GM12873 (cell line): ENCODE data around the gene JMJD6.

Experiments
- TF ChIP-seq, protein P1 (sequence below): IDR thresholded peaks from 2 replicates; pipeline ENCODE4 v1.5.1; 2012; ENCODE audit warnings: low read depth, mild to moderate bottlenecking, moderate library complexity, low read length, control low read depth; ENCODE audit not compliant: insufficient read depth; ENCODE audit errors: missing control alignments

Gene JMJD6

DNA sequence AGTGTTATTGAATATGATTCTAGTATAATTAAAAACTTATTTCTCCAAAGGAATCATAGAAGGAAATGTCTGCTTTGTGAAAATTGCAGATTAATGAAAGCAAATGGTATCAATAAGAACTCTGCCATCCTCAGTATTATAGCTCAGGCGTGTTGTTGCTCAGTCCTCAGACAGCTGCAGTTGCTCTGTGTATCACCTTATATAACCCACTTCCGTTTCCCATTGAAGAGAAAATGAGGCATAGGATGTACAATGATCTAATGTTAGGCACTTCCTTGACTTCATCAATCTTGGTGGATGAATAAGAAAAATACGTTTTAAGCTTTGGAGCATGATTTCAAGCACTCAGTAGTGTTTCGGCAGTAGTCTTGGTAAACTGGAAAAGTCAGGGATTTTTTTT is 25.6 kb upstream of the JMJD6 start:
- TF ChIP-seq, protein P1, sequence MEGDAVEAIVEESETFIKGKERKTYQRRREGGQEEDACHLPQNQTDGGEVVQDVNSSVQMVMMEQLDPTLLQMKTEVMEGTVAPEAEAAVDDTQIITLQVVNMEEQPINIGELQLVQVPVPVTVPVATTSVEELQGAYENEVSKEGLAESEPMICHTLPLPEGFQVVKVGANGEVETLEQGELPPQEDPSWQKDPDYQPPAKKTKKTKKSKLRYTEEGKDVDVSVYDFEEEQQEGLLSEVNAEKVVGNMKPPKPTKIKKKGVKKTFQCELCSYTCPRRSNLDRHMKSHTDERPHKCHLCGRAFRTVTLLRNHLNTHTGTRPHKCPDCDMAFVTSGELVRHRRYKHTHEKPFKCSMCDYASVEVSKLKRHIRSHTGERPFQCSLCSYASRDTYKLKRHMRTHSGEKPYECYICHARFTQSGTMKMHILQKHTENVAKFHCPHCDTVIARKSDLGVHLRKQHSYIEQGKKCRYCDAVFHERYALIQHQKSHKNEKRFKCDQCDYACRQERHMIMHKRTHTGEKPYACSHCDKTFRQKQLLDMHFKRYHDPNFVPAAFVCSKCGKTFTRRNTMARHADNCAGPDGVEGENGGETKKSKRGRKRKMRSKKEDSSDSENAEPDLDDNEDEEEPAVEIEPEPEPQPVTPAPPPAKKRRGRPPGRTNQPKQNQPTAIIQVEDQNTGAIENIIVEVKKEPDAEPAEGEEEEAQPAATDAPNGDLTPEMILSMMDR: no peak

DNA sequence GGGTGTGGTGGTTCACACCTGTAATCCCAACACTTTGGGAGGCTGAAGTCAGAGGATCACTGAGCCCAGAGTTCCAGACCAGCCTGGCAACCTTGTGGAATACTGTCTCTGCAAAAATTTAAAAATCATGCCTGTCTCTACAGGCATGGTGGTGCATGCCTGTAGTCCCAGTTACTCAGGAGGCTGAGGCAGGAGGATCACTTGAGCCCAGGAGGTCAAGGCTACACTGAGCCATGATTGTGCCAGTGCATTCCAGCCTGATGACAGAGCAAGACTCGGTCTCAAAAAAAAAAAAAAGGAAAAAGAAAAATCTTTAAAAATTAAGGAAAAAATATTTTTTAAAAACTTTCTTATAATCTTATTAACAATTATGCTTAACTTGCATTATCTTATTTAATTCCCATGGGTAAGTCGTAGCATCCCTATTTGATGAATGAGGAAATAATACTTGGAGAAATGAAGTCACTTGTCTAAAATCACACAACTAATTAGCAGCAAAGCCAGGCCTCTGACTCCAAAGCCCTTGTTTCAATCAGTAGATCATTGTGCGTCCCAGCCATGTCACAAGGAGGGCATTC is 25.1 kb upstream of the JMJD6 start:
- TF ChIP-seq, protein P1: no peak

DNA sequence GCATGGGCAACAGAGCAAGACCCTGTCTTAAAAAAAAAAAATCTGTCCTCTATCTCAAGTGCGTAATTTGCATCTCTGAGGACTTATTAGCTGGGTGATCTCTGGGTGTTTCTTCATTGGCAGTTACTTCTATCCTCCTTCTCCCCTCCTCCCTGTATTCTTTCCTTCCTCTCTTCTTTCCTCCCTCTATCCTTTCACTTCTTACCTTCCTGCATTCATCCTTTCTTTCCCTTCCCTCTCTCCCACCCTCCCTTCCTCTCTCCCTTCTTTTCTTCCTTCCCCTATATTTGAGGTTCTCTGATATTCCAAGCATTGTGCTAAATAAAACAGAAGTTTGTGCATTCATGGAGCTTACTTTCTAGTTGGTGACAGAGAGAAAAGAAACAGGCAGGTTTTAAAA is 22.3 kb upstream of the JMJD6 start:
- TF ChIP-seq, protein P1: no peak

DNA sequence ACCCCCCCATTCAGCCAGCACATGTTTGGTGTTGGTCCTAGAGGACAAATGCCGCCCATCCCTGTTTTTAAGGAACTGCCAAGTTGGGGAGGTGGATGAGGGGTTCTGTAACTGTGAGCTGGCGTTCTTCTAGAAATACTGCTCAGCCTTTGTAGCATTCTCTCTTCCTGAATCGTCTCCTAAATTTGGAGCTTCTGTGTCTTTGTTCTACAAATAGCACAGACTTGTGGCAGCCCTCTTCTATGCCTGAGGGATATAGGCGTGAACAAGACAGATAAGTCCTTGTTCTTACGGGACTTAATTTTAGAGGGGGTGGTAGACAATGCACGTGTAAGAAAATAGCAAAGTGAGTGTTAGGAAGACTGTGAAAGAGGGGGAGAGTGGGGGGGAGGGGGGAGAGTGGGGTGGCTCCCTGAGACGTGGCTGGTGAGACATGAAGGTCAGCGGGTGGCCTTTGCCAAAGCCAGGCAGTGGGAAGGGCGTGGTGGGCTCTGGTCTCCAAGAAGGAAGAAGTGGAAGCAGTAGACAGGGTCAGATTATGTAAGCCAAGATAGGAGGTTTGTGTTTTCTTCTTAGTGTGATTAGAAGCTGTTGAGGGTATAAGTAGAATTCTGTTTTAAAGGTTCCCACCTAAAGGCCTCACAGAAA is 21.4 kb upstream of the JMJD6 start:
- TF ChIP-seq, protein P1: no peak

GRCh38 chr17:76744747-76745146 is 18.3 kb upstream of the JMJD6 start:
- TF ChIP-seq, protein P1: no peak

DNA sequence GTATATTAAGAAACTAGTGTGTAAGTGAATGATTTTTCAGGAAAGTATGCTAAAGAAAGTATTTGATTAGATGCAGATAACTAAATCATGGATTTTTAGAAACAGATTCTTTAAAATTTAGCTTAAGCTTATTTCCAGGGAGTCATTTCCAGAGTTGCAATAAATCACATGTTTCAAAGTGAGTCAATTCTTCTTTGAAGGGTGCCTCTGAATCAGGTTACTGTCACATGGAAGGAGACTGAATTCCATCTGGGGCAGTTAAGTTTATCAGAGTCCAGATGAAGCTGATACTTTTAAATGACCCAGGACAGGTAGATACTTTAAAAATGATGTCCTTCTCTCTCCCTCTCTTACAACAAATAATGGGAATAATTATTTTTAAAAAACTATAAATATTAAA is 16.6 kb upstream of the JMJD6 start:
- TF ChIP-seq, protein P1: no peak

- TF ChIP-seq, protein P1: no peak
Measured at GRCh38 chr17:76740329-76741118, 14.1 kb upstream of the JMJD6 start.
